Upper lobe of left lung (tissue), 6 donors: ENCODE data around the gene HIF1AN. TPM values are rescaled to one million over a fixed set of nuclear protein-coding genes. Genes with fewer than 3 reads are reported as not detected.

Experiments used
- ATAC-seq, 2 donors: fragments of 200-7000 bp; cut with Tn5 transposase; one replicate each; pipeline ENCODE4 v1.9.1; 2022; ENCODE audit warnings: mild to moderate bottlenecking in 2 of 2, moderate library complexity in 2 of 2; ENCODE audit not compliant: low FRiP score in 2 of 2
- DNase-seq, 2 donors: peaks; one replicate each; pipeline ENCODE4 v3.0.0-alpha.2; 2019 to 2020
- H3K27ac ChIP-seq, 4 donors: fragments of 200-600 bp; sonication (generic); one replicate each; pipeline ENCODE4 v1.5.1; 2016 to 2019
- H3K27me3 ChIP-seq, 4 donors: fragments of 200-600 bp; sonication (generic); one replicate each; pipeline ENCODE4 v1.5.1; 2017 to 2019
- H3K36me3 ChIP-seq, 4 donors: fragments of 200-600 bp; sonication (generic); one replicate each; pipeline ENCODE4 v1.5.1; 2016 to 2019
- H3K4me1 ChIP-seq, 4 donors: fragments of 200-600 bp; sonication (generic); one replicate each; pipeline ENCODE4 v1.5.1; 2018 to 2019
- H3K4me3 ChIP-seq, 4 donors: fragments of 200-600 bp; sonication (generic); one replicate each; pipeline ENCODE4 v1.5.1; 2017 to 2019; ENCODE audit warnings: mild to moderate bottlenecking in 2 of 4, moderate library complexity in 1 of 4
- H3K9me3 ChIP-seq, 4 donors: fragments of 200-600 bp; sonication (generic); one replicate each; pipeline ENCODE4 v1.5.1; 2018 to 2019
- EP300 ChIP-seq, 4 donors: sonication (generic); formaldehyde crosslinking; IDR thresholded peaks; one replicate each; pipeline ENCODE4 v1.5.1; 2017; ENCODE audit warnings: antibody characterized with exemption in 4 of 4, control low read depth in 2 of 4
- POLR2A ChIP-seq, 4 donors: fragments of 450-650 bp; IDR thresholded peaks; one replicate each; pipeline ENCODE4 v1.5.1; 2016 to 2017; ENCODE audit warnings: antibody characterized with exemption in 4 of 4, mild to moderate bottlenecking in 2 of 4
- POLR2AphosphoS5 ChIP-seq, 2 donors: sonication (generic); formaldehyde crosslinking; IDR thresholded peaks; one replicate each; pipeline ENCODE4 v1.5.1; 2017; ENCODE audit warnings: antibody characterized with exemption in 2 of 2
- WGBS, 2 donors: methylation state at CpG; one replicate each; pipeline ENCODE4 v1.1.5; 2017 to 2018; 5-methylcytosine and 5-hydroxymethylcytosine counted together
- total RNA-seq, 6 donors: library from RNA; depleted of rRNA in 4 of 6; stranded (reverse); fragments of >200 nt in 4 of 6; gene quantifications; one replicate each; pipeline versions ENCODE4 v1.1.0 to v1.2.1, GENCODE V29; 2016 to 2021
- TF ChIP-seq, protein P1 (sequence below), 6 experiments: fragments of 450-650 bp in 4 of 6; fragments of 200-600 bp in 2 of 6; sonication (generic) in 2 of 6; IDR thresholded peaks; one replicate each; pipeline ENCODE4 v1.5.1; 2016 to 2019; ENCODE audit warnings: antibody characterized with exemption in 6 of 6
- donor health status: DM: no; HTN: no; CAD: no; lungs with moderate emphysema.
- donor health status: DM: no; HTN: yes; CAD: no; lungs with severe emphysema.

HIF1AN gene
- total RNA-seq, 6 donors from 2014 or later = 7.2 to 34.6 (median 18.4) TPM

DNA sequence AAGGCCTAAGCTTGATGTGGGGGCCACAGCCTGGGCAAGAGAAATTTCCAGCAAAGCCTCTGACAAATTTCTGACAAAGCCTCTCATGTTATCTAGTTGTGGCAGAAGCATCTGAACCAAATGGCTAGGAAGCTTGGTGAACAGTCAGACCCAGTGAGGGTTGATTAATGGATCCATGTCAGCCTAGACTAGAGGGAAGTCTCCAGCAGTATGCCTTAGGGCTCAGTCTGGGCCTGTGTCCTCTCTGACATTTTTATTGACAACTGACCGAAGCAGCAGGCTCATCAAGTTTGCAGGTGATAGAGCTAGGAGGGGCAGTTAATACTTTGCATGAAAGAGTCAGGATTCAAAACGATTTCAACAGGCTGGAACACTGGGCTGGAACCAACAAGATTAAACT lies 25.3 kb downstream of the HIF1AN start:
- Histone ChIP-seq H3K4me3 (no peak overlapping the region), H3K27ac (no peak overlapping the region), H3K9me3 (no peaks in the 10 kb centered on the region), H3K4me1 (peaks cover 13 to 16% (median 14%) of the 10 kb centered on the region in 4 donors), H3K36me3 (peaks cover 0 to 3% (median 3%) of the 10 kb centered on the region in 4 donors), H3K27me3 (peaks cover 0 to 25% (median 10%) of the 10 kb centered on the region in 4 donors)
- 82 to 83% methylated on average over 2 of the region's 2 CpGs for WGBS, 2 donors
- ATAC-seq (no peak), DNase-seq (no peak)
- TF ChIP-seq, protein P1, sequence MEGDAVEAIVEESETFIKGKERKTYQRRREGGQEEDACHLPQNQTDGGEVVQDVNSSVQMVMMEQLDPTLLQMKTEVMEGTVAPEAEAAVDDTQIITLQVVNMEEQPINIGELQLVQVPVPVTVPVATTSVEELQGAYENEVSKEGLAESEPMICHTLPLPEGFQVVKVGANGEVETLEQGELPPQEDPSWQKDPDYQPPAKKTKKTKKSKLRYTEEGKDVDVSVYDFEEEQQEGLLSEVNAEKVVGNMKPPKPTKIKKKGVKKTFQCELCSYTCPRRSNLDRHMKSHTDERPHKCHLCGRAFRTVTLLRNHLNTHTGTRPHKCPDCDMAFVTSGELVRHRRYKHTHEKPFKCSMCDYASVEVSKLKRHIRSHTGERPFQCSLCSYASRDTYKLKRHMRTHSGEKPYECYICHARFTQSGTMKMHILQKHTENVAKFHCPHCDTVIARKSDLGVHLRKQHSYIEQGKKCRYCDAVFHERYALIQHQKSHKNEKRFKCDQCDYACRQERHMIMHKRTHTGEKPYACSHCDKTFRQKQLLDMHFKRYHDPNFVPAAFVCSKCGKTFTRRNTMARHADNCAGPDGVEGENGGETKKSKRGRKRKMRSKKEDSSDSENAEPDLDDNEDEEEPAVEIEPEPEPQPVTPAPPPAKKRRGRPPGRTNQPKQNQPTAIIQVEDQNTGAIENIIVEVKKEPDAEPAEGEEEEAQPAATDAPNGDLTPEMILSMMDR (IDR thresholded peaks at IDR 0.05) = no peak
- no peak for TF ChIP-seq EP300 (IDR thresholded peaks at IDR 0.05)
- no peak for TF ChIP-seq POLR2AphosphoS5 (IDR thresholded peaks at IDR 0.05)
- no peak for TF ChIP-seq POLR2A (IDR thresholded peaks at IDR 0.05)

DNA sequence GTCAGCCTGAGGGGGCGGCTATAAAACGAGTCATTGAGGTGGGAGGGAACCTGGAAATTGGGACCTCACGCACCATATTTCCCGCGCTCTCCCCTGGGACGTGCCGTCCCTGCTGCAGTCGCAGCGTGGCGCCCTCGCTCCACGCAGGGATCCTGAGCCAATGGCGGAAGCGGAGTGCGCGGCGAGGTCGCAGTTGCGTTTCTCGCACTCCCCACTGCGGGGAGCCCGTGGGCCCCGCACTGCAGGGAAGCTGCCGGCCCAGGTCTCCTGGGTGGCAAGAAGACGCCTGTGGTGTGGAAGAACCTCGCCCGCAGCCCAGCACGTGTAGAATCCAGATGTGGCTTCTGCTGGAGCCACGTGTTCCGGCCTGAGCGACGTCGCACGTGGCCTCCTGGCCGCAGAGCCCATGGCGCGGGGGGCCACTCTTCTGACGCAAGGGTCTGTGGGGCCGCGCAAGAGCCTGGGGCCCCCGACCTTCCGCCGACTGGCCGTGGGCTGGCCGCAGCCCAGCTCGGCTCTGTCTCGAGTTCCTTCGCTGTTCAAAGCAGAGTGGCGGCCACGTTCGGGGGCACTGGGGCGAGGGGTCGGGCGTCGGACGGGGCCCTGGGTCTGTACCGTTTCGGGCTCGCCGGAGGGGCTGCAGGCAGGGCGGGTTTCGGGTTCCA lies 26.4 kb downstream of the HIF1AN start:
- 13 to 23% methylated on average over 11 to 26 of the region's 62 CpGs for WGBS, 2 donors
- TF ChIP-seq POLR2A (IDR thresholded peaks at IDR 0.05) (no peak), EP300 (IDR thresholded peaks at IDR 0.05) (no peak), POLR2AphosphoS5 (IDR thresholded peaks at IDR 0.05) (no peak)
- TF ChIP-seq, protein P1 (IDR thresholded peaks at IDR 0.05) = peak; percentile 52 to 95 (median 82)
- Histone ChIP-seq H3K36me3 (no peaks in the 10 kb centered on the region), H3K4me3 (peak overlapping the region in 1 of 4 donors; percentile 21), H3K27me3 (peaks cover 0 to 25% (median 11%) of the 10 kb centered on the region in 4 donors), H3K9me3 (no peaks in the 10 kb centered on the region), H3K27ac (no peak overlapping the region), H3K4me1 (peaks cover 13 to 16% (median 14%) of the 10 kb centered on the region in 4 donors)
- ATAC-seq = peak; percentile 78 to 86
- DNase-seq = peak; percentile 67 to 93

DNA sequence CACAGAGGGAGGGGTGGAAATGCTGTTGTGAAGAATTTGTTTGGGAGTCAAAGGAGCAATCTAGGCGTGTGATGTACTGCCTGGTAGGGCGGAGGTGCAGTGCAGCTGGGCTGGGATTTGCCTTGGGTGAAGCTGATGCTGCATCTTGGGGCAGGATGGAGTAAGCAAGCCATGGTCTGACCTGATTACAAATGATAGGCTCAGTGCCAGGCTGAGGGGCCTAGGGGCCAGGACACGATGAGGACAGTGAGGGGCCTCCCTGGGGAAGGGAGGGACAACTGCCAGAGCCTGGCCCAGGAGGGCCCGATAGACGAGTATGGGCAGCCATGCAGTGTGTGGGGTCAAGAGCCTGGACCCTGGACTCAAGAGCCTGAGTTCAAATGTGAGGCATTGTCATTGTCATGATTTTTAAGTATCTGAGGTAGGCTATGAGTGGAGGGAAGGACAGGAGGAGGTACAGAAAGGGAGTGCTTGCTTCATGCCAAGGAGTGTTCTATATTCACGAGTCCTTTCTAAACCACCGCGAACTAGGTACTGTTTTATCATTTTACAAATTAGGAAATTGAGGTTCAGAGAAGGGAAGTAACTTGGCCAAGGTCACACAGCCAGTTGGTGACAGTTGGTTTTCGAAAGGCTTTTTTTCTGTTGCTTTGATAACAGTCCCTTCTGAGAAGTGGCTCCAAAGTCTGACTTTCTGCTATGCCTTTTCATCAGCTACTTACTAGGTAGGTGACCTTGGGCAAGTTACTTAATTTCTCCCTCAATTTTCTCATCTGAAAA lies 29.7 kb downstream of the HIF1AN start:
- H3K27me3 ChIP-seq = peaks cover 0 to 34% (median 19%) of the 10 kb centered on the region in 4 donors
- no peak overlapping the region for H3K4me3 ChIP-seq
- ATAC-seq (no peak), DNase-seq (no peak)
- peaks cover 13 to 16% (median 14%) of the 10 kb centered on the region in 4 donors for H3K4me1 ChIP-seq
- H3K27ac ChIP-seq = no peak overlapping the region
- no peaks in the 10 kb centered on the region for H3K36me3 ChIP-seq
- 65 to 69% methylated on average over 8 to 9 of the region's 9 CpGs for WGBS, 2 donors
- no peaks in the 10 kb centered on the region for H3K9me3 ChIP-seq
- TF ChIP-seq, protein P1 (IDR thresholded peaks at IDR 0.05) = no peak
- TF ChIP-seq POLR2A (IDR thresholded peaks at IDR 0.05) = no peak
- no peak for TF ChIP-seq EP300 (IDR thresholded peaks at IDR 0.05)
- TF ChIP-seq POLR2AphosphoS5 (IDR thresholded peaks at IDR 0.05) = no peak

DNA sequence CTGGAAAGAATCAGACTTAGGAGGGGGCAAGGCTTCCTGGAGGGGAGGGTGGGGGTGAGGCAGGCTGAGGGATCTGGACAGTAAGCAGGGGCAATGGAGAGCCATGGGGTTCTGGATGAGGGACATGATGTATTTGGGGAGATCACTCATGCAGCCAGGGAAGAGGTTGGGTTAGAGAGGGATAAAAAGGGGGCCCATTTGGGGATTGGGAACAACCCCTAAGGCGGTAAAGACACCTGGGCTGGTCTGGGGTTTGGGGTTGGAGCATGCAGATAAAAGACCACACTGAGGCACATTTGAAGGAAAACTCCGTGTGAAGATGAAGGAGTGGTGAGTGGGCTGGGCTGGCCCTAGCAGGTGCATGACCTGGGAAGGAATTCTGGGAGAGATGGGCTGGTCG lies 30.8 kb downstream of the HIF1AN start:
- Histone ChIP-seq H3K9me3 (no peaks in the 10 kb centered on the region), H3K27me3 (peaks cover 0 to 34% (median 19%) of the 10 kb centered on the region in 4 donors), H3K4me3 (no peak overlapping the region), H3K36me3 (no peaks in the 10 kb centered on the region), H3K27ac (no peak overlapping the region), H3K4me1 (peaks cover 13 to 14% (median 13%) of the 10 kb centered on the region in 4 donors)
- 44 to 63% methylated on average over 3 of the region's 3 CpGs for WGBS, 2 donors
- no peak for ATAC-seq
- DNase-seq = no peak
- TF ChIP-seq POLR2AphosphoS5 (IDR thresholded peaks at IDR 0.05) (no peak), EP300 (IDR thresholded peaks at IDR 0.05) (no peak), POLR2A (IDR thresholded peaks at IDR 0.05) (no peak)
- TF ChIP-seq, protein P1 (IDR thresholded peaks at IDR 0.05) = no peak
